SK-N-SH (cell line): ENCODE data around the gene PHAX. TPM values are rescaled to one million over a fixed set of nuclear protein-coding genes. Genes with fewer than 3 reads are reported as not detected.

Source experiments
- CTCF ChIA-PET: fragments of 300-600, 350-600 bp; formaldehyde crosslinking; extraction: SDS; loops from one replicate; lab custom pipeline; 2021; lab: Yijun Ruan, JAX
- POLR2A ChIA-PET: fragments of 350-600 bp; sonication (Branson Sonifier 250); formaldehyde crosslinking; extraction: SDS; loops from one replicate; lab custom pipeline; 2020; ENCODE audit warnings: antibody characterized with exemption, inconsistent platforms; lab: Yijun Ruan, JAX
- DNase-seq: peaks from one replicate; pipeline ENCODE4 v3.0.0; 2012
- H2AFZ ChIP-seq: fragments of 200-600 bp; sonication (generic); 2 replicates; pipeline ENCODE4 v1.8.1; 2016; ENCODE audit warnings: antibody characterized with exemption, mild to moderate bottlenecking, low read depth
- H3F3A ChIP-seq: fragments of 200-600 bp; sonication (generic); replicated peaks from 2 replicates; pipeline ENCODE3; 2016; ENCODE audit warnings: antibody characterized with exemption, mild to moderate bottlenecking; ENCODE audit not compliant: insufficient read depth
- H3K27ac ChIP-seq, 2 experiments: fragments of 200-500 bp in 1 of 2; fragments of 200-600 bp in 1 of 2; sonication (Bioruptor generic) in 1 of 2; sonication (generic), shearing (Covaris generic) in 1 of 2; 2 replicates each; pipeline versions ENCODE4 v1.5.1 to v1.6.1; 2014 to 2016; ENCODE audit warnings: low read depth in 2 of 2, inconsistent platforms in 1 of 2, low read length in 1 of 2, mild to moderate bottlenecking in 1 of 2, mixed read lengths in 1 of 2
- H3K27me3 ChIP-seq: fragments of 200-600 bp; sonication (generic), shearing (Covaris generic); 2 replicates; pipeline ENCODE4 v1.6.1; 2016; ENCODE audit warnings: mixed run types; ENCODE audit not compliant: insufficient read depth
- H3K36me3 ChIP-seq, 2 experiments: fragments of 200-500 bp in 1 of 2; fragments of 200-600 bp in 1 of 2; sonication (Bioruptor generic) in 1 of 2; sonication (generic) in 1 of 2; replicated peaks in 1 of 2; 2 replicates each; pipeline versions ENCODE3 to v1.5.1; 2014 to 2016; ENCODE audit warnings: low read length in 1 of 2, mild to moderate bottlenecking in 1 of 2; ENCODE audit not compliant: insufficient read depth in 2 of 2, control insufficient read depth in 1 of 2
- H3K4me1 ChIP-seq, 2 experiments: fragments of 200-500 bp in 1 of 2; fragments of 200-600 bp in 1 of 2; sonication (Bioruptor generic) in 1 of 2; sonication (generic), shearing (Covaris generic) in 1 of 2; 2 replicates each; pipeline versions ENCODE4 v1.5.1 to v1.6.1; 2014 to 2016; ENCODE audit warnings: low read depth in 1 of 2, low read length in 1 of 2, mixed run types in 1 of 2; ENCODE audit not compliant: insufficient read depth in 2 of 2, control insufficient read depth in 1 of 2
- H3K4me2 ChIP-seq: fragments of 200-600 bp; sonication (generic), shearing (Covaris generic); 2 replicates; pipeline ENCODE4 v1.6.1; 2017; ENCODE audit warnings: mixed run types
- H3K4me3 ChIP-seq, 2 experiments: fragments of 200-500 bp in 1 of 2; fragments of 200-600 bp in 1 of 2; sonication (Bioruptor generic) in 1 of 2; sonication (generic), shearing (Covaris generic) in 1 of 2; 2 replicates each; pipeline versions ENCODE4 v1.5.1 to v1.8.1; 2014 to 2016; ENCODE audit warnings: low read depth in 2 of 2, inconsistent platforms in 1 of 2, low read length in 1 of 2, mild to moderate bottlenecking in 1 of 2, mixed read lengths in 1 of 2, moderate library complexity in 1 of 2
- H3K79me2 ChIP-seq: fragments of 200-600 bp; sonication (generic); 2 replicates; pipeline ENCODE4 v1.8.1; 2017; ENCODE audit warnings: mild to moderate bottlenecking; ENCODE audit not compliant: insufficient read depth
- H3K9ac ChIP-seq: fragments of 200-600 bp; sonication (generic); 2 replicates; pipeline ENCODE4 v1.6.1; 2017; ENCODE audit warnings: mixed run types
- H3K9me2 ChIP-seq: fragments of 200-600 bp; sonication (generic); 2 replicates; pipeline ENCODE4 v1.6.1; 2017; ENCODE audit warnings: mixed run types
- H3K9me3 ChIP-seq: fragments of 200-600 bp; sonication (generic); 2 replicates; pipeline ENCODE4 v1.6.1; 2017; ENCODE audit warnings: mixed run types, mild to moderate bottlenecking, moderate library complexity
- H4K20me1 ChIP-seq: fragments of 200-600 bp; sonication (generic); 2 replicates; pipeline ENCODE4 v1.6.1; 2017; ENCODE audit warnings: mild to moderate bottlenecking, mixed run types; ENCODE audit not compliant: insufficient read depth
- CHD2 ChIP-seq: fragments of 150-350 bp; IDR thresholded peaks from 2 replicates; pipeline ENCODE4 v1.6.1; 2018; ENCODE audit warnings: low read length; ENCODE audit not compliant: partially characterized antibody
- FOSL2 ChIP-seq: IDR thresholded peaks from 2 replicates; pipeline ENCODE4 v1.4.0; 2012; ENCODE audit warnings: low read depth, mild to moderate bottlenecking, moderate library complexity, borderline replicate concordance
- FOXJ3 ChIP-seq: sonication (generic); formaldehyde crosslinking; IDR thresholded peaks from 2 replicates; pipeline ENCODE4 v1.5.1; 2020; ENCODE audit warnings: mild to moderate bottlenecking, missing genetic modification reagents
- FOXM1 ChIP-seq: IDR thresholded peaks from 2 replicates; pipeline ENCODE4 v1.4.0; 2012; ENCODE audit warnings: low read depth, mild to moderate bottlenecking
- GABPA ChIP-seq: IDR thresholded peaks from 2 replicates; pipeline ENCODE4 v1.4.0; 2012; ENCODE audit warnings: low read depth, mild to moderate bottlenecking
- GATA2 ChIP-seq: sonication (generic); formaldehyde crosslinking; IDR thresholded peaks from 2 replicates; pipeline ENCODE4 v1.5.0; 2020; ENCODE audit warnings: mild to moderate bottlenecking, missing genetic modification reagents
- JUND ChIP-seq: IDR thresholded peaks from 2 replicates; pipeline ENCODE4 v1.4.0; 2012
- MEF2A ChIP-seq: IDR thresholded peaks from 2 replicates; pipeline ENCODE4 v1.4.0; 2012; ENCODE audit warnings: low read depth, borderline replicate concordance
- POLR2AphosphoS5 ChIP-seq: IDR thresholded peaks from 2 replicates; pipeline ENCODE4 v1.6.1; 2012; ENCODE audit warnings: low read depth, low read length
- RCOR1 ChIP-seq: fragments of 150-350 bp; IDR thresholded peaks from 2 replicates; pipeline ENCODE4 v1.6.1; 2017; ENCODE audit warnings: antibody characterized with exemption, low read length
- RXRA ChIP-seq: IDR thresholded peaks from 2 replicates; pipeline ENCODE4 v1.4.0; 2012; ENCODE audit warnings: low read depth, mild to moderate bottlenecking, borderline replicate concordance
- SMC3 ChIP-seq: IDR thresholded peaks from 2 replicates; pipeline ENCODE4 v1.6.1; 2012; ENCODE audit warnings: low read depth, low read length, improper control_type of control experiment
- TCF12 ChIP-seq: IDR thresholded peaks from 2 replicates; pipeline ENCODE4 v1.4.0; 2012
- TEAD4 ChIP-seq: IDR thresholded peaks from 2 replicates; pipeline ENCODE4 v1.4.0; 2012; ENCODE audit warnings: mild to moderate bottlenecking, borderline replicate concordance; ENCODE audit not compliant: insufficient read depth
- WGBS: methylation state at CpG from one replicate; pipeline ENCODE4 v1.1.6; 2017; ENCODE audit warnings: low lambda C conversion rate; 5-methylcytosine and 5-hydroxymethylcytosine counted together
- polyA plus RNA-seq, 3 experiments: library from polyadenylated mRNA; depleted of rRNA; stranded (reverse); fragments of >200 nt; gene quantifications; 2 replicates each; pipeline ENCODE4 v1.2.3, GENCODE V29; 2012
- TF ChIP-seq, protein P1 (sequence below): IDR thresholded peaks from 2 replicates; pipeline ENCODE4 v1.4.0; 2012; ENCODE audit warnings: low read depth, borderline replicate concordance
- TF ChIP-seq, protein P2 (sequence below): fragments of 150-350 bp; IDR thresholded peaks from 2 replicates; pipeline ENCODE4 v1.6.1; 2017; ENCODE audit warnings: antibody characterized with exemption, low read length, low read depth, borderline replicate concordance
- TF ChIP-seq, protein P3 (sequence below): IDR thresholded peaks from 2 replicates; pipeline ENCODE4 v1.6.1; 2012; ENCODE audit warnings: mild to moderate bottlenecking, low read depth, low read length, moderate library complexity

Gene PHAX
- polyA plus RNA-seq, 1 of the 3 experiments (the other 2 are of a cell fraction): 25.1 TPM

DNA sequence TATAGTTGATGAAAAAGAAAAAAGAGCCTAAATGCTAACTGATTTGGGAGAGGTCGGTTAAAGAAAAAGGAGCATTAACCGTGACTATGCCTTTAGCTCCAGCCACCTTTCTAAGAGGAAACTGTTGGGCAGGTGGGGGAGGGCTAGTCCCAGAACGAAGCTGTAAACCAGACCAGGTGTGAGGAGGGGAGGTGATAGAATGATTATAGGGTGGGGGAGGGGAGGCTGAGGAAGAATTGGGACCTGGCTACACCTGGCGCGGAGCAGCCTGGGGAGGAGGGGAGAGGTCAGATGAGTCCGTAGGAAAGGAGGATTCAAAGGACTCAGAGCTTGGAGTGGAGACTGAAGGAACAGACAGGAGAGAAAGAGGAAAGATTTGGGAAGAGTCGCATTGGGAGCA, 73.4 kb downstream of the PHAX start:
- WGBS: 89% methylated on average over 7 of the region's 7 CpGs
- CTCF ChIA-PET: interaction anchor here (7.3 to 8.2 kb wide), 2 partner anchors 104 to 130 kb away, joined by 92 to 172 read pairs; partner anchors contain the start of gene LMNB1

More for the DNA sequence above, 73.4 kb downstream of the PHAX start:
- H3K27me3 ChIP-seq: no peaks in the 10 kb centered on the region
- H3K4me3 ChIP-seq: no peak overlapping the region
- H3K9me2 ChIP-seq: no peaks in the 10 kb centered on the region
- H3K4me2 ChIP-seq: no peak overlapping the region
- no peak overlapping the region for H3K9ac ChIP-seq
- no peaks in the 10 kb centered on the region for H3K79me2 ChIP-seq
- no peaks in the 10 kb centered on the region for H4K20me1 ChIP-seq
- no peaks in the 10 kb centered on the region for H3F3A ChIP-seq
- POLR2A ChIA-PET: no interaction called here
- no peaks in the 10 kb centered on the region for H3K9me3 ChIP-seq
- TF ChIP-seq FOXM1 (no peak), RXRA (no peak), TCF12 (no peak), CHD2 (no peak), FOSL2 (no peak), SMC3 (no peak), POLR2AphosphoS5 (no peak), MEF2A (no peak), RCOR1 (no peak), FOXJ3 (CRISPR knock-in tag) (no peak), GABPA (no peak), JUND (no peak), TEAD4 (no peak), GATA2 (CRISPR knock-in tag) (no peak)
- TF ChIP-seq, protein P1, sequence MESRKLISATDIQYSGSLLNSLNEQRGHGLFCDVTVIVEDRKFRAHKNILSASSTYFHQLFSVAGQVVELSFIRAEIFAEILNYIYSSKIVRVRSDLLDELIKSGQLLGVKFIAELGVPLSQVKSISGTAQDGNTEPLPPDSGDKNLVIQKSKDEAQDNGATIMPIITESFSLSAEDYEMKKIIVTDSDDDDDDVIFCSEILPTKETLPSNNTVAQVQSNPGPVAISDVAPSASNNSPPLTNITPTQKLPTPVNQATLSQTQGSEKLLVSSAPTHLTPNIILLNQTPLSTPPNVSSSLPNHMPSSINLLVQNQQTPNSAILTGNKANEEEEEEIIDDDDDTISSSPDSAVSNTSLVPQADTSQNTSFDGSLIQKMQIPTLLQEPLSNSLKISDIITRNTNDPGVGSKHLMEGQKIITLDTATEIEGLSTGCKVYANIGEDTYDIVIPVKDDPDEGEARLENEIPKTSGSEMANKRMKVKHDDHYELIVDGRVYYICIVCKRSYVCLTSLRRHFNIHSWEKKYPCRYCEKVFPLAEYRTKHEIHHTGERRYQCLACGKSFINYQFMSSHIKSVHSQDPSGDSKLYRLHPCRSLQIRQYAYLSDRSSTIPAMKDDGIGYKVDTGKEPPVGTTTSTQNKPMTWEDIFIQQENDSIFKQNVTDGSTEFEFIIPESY: no peak
- TF ChIP-seq, protein P2, sequence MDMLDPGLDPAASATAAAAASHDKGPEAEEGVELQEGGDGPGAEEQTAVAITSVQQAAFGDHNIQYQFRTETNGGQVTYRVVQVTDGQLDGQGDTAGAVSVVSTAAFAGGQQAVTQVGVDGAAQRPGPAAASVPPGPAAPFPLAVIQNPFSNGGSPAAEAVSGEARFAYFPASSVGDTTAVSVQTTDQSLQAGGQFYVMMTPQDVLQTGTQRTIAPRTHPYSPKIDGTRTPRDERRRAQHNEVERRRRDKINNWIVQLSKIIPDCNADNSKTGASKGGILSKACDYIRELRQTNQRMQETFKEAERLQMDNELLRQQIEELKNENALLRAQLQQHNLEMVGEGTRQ: no peak
- TF ChIP-seq, protein P3, sequence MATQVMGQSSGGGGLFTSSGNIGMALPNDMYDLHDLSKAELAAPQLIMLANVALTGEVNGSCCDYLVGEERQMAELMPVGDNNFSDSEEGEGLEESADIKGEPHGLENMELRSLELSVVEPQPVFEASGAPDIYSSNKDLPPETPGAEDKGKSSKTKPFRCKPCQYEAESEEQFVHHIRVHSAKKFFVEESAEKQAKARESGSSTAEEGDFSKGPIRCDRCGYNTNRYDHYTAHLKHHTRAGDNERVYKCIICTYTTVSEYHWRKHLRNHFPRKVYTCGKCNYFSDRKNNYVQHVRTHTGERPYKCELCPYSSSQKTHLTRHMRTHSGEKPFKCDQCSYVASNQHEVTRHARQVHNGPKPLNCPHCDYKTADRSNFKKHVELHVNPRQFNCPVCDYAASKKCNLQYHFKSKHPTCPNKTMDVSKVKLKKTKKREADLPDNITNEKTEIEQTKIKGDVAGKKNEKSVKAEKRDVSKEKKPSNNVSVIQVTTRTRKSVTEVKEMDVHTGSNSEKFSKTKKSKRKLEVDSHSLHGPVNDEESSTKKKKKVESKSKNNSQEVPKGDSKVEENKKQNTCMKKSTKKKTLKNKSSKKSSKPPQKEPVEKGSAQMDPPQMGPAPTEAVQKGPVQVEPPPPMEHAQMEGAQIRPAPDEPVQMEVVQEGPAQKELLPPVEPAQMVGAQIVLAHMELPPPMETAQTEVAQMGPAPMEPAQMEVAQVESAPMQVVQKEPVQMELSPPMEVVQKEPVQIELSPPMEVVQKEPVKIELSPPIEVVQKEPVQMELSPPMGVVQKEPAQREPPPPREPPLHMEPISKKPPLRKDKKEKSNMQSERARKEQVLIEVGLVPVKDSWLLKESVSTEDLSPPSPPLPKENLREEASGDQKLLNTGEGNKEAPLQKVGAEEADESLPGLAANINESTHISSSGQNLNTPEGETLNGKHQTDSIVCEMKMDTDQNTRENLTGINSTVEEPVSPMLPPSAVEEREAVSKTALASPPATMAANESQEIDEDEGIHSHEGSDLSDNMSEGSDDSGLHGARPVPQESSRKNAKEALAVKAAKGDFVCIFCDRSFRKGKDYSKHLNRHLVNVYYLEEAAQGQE: no peak
- H2AFZ ChIP-seq: no peak overlapping the region
- no peaks in the 10 kb centered on the region for H3K36me3 ChIP-seq
- no peak overlapping the region for H3K27ac ChIP-seq
- no peaks in the 10 kb centered on the region for H3K4me1 ChIP-seq
- DNase-seq: no peak
